A549 (cell line): ENCODE data around the gene NOTCH3.

ENCODE experiments used
- EHMT2 ChIP-seq: fragments of 200-600 bp; sonication (generic); IDR thresholded peaks from 2 replicates; pipeline ENCODE4 v1.6.1; 2016; ENCODE audit warnings: antibody characterized with exemption, low read depth, mild to moderate bottlenecking, moderate library complexity
- EP300 ChIP-seq, 2 experiments: fragments of >200 bp; sonication (Bioruptor Twin); formaldehyde crosslinking; IDR thresholded peaks; 2 replicates in 1 of 2; 3 replicates in 1 of 2; pipeline ENCODE4 v1.6.1; 2016 to 2017
- ESRRA ChIP-seq: fragments of 150-350 bp; IDR thresholded peaks from 2 replicates; pipeline ENCODE4 v1.6.1; 2014; ENCODE audit warnings: mild to moderate bottlenecking, low read length, borderline replicate concordance
- JUN ChIP-seq, 2 experiments: fragments of >200 bp; sonication (Bioruptor Twin); formaldehyde crosslinking; IDR thresholded peaks; 2 replicates in 1 of 2; 3 replicates in 1 of 2; pipeline ENCODE4 v1.6.1; 2016 to 2017
- NFE2L2 ChIP-seq: fragments of 150-350 bp; conservative IDR thresholded peaks from 2 replicates; pipeline ENCODE4 v1.6.1; 2014; ENCODE audit warnings: low read length
- POLR2A ChIP-seq: IDR thresholded peaks from 2 replicates; pipeline ENCODE4 v1.6.1; 2012; ENCODE audit warnings: mild to moderate bottlenecking, low read length
- RCOR1 ChIP-seq: fragments of 150-350 bp; IDR thresholded peaks from 2 replicates; pipeline ENCODE4 v1.6.1; 2014; ENCODE audit warnings: antibody characterized with exemption, low read length, low read depth
- SMC3 ChIP-seq: fragments of >200 bp; sonication (Bioruptor Twin); formaldehyde crosslinking; IDR thresholded peaks from 3 replicates; pipeline ENCODE4 v1.6.1; 2018; ENCODE audit warnings: inconsistent platforms
- TF ChIP-seq, protein P1 (sequence below): fragments of 200-600 bp; sonication (generic); IDR thresholded peaks from 2 replicates; pipeline ENCODE4 v1.6.1; 2016; ENCODE audit warnings: antibody characterized with exemption, mild to moderate bottlenecking, moderate library complexity
- TF ChIP-seq, protein P2 (sequence below): fragments of >200 bp; sonication (Bioruptor Twin); formaldehyde crosslinking; IDR thresholded peaks from 3 replicates; pipeline ENCODE4 v1.5.1; 2016
- TF ChIP-seq, protein P3 (sequence below): IDR thresholded peaks from 2 replicates; pipeline ENCODE4 v1.6.1; 2012

DNA sequence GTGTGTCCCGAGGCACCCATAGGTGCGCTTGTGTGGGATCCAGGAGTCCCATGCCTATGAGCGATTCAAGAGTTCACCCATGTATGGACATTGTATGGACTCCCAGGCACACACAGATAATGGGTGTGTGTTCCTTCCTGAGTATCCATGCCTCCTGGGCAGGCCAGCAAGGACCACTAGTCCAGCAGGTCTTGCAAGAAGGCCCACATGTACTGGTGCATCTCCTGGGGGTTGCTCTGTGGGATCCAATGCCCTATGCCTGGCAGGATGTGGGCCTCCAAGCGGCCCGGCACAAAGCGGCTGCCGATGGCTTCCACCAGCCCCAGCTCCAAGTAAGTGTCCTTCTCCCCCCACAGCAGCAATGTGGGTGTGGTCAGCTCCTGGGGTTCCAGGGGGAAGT lies 26.5 kb upstream of the NOTCH3 start:
- TF ChIP-seq POLR2A (no peak), SMC3 (no peak), EP300 (IDR thresholded peaks at IDR 0.05) (no peak), RCOR1 (no peak), NFE2L2 (no peak), EHMT2 (no peak), ESRRA (no peak), JUN (IDR thresholded peaks at IDR 0.05) (no peak)
- TF ChIP-seq, protein P1, sequence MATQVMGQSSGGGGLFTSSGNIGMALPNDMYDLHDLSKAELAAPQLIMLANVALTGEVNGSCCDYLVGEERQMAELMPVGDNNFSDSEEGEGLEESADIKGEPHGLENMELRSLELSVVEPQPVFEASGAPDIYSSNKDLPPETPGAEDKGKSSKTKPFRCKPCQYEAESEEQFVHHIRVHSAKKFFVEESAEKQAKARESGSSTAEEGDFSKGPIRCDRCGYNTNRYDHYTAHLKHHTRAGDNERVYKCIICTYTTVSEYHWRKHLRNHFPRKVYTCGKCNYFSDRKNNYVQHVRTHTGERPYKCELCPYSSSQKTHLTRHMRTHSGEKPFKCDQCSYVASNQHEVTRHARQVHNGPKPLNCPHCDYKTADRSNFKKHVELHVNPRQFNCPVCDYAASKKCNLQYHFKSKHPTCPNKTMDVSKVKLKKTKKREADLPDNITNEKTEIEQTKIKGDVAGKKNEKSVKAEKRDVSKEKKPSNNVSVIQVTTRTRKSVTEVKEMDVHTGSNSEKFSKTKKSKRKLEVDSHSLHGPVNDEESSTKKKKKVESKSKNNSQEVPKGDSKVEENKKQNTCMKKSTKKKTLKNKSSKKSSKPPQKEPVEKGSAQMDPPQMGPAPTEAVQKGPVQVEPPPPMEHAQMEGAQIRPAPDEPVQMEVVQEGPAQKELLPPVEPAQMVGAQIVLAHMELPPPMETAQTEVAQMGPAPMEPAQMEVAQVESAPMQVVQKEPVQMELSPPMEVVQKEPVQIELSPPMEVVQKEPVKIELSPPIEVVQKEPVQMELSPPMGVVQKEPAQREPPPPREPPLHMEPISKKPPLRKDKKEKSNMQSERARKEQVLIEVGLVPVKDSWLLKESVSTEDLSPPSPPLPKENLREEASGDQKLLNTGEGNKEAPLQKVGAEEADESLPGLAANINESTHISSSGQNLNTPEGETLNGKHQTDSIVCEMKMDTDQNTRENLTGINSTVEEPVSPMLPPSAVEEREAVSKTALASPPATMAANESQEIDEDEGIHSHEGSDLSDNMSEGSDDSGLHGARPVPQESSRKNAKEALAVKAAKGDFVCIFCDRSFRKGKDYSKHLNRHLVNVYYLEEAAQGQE: no peak
- TF ChIP-seq, protein P2, sequence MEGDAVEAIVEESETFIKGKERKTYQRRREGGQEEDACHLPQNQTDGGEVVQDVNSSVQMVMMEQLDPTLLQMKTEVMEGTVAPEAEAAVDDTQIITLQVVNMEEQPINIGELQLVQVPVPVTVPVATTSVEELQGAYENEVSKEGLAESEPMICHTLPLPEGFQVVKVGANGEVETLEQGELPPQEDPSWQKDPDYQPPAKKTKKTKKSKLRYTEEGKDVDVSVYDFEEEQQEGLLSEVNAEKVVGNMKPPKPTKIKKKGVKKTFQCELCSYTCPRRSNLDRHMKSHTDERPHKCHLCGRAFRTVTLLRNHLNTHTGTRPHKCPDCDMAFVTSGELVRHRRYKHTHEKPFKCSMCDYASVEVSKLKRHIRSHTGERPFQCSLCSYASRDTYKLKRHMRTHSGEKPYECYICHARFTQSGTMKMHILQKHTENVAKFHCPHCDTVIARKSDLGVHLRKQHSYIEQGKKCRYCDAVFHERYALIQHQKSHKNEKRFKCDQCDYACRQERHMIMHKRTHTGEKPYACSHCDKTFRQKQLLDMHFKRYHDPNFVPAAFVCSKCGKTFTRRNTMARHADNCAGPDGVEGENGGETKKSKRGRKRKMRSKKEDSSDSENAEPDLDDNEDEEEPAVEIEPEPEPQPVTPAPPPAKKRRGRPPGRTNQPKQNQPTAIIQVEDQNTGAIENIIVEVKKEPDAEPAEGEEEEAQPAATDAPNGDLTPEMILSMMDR: no peak
- TF ChIP-seq, protein P3, sequence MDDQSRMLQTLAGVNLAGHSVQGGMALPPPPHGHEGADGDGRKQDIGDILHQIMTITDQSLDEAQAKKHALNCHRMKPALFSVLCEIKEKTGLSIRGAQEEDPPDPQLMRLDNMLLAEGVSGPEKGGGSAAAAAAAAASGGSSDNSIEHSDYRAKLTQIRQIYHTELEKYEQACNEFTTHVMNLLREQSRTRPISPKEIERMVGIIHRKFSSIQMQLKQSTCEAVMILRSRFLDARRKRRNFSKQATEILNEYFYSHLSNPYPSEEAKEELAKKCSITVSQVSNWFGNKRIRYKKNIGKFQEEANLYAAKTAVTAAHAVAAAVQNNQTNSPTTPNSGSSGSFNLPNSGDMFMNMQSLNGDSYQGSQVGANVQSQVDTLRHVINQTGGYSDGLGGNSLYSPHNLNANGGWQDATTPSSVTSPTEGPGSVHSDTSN: no peak
